AG04450 (cell line): Measurements from ENCODE around the gene BOD1L2. TPM values are rescaled to one million over a fixed set of nuclear protein-coding genes. Genes with fewer than 3 reads are reported as not detected.

ENCODE experiments used
- CTCF ChIA-PET: fragments of 300-600, 350-600 bp; formaldehyde crosslinking; extraction: SDS; loops from one replicate; lab custom pipeline; 2022; ENCODE audit warnings: antibody characterized with exemption, inconsistent platforms; lab: Charles Lee
- POLR2A ChIA-PET: fragments of 350-600 bp; formaldehyde crosslinking; extraction: SDS; loops from one replicate; lab custom pipeline; 2021; ENCODE audit warnings: antibody characterized with exemption, inconsistent platforms; lab: Yijun Ruan, JAX
- DNase-seq: peaks from one replicate; pipeline ENCODE4 v3.0.0-alpha.2; 2011; ENCODE audit warnings: low read depth, low spot score
- H3K27ac ChIP-seq: one replicate; pipeline ENCODE4 v1.5.1; 2012; ENCODE audit warnings: low read depth, low read length, control low read depth
- H3K27me3 ChIP-seq: one replicate; pipeline ENCODE4 v1.6.0; 2012; ENCODE audit warnings: low read length; ENCODE audit not compliant: control insufficient read depth, insufficient read depth
- H3K4me3 ChIP-seq: 2 replicates; pipeline ENCODE4 v1.5.1; 2011; ENCODE audit warnings: mild to moderate bottlenecking, low read depth, low read length, control low read depth
- H3K9me3 ChIP-seq: 2 replicates; pipeline ENCODE4 v1.5.1; 2012; ENCODE audit warnings: low read length; ENCODE audit not compliant: control insufficient read depth, insufficient read depth
- polyA plus RNA-seq: library from polyadenylated mRNA; depleted of rRNA; stranded (reverse); fragments of >200 nt; gene quantifications from 2 replicates; pipeline ENCODE4 v1.2.3, GENCODE V29; 2011
- TF ChIP-seq, protein P1 (sequence below): IDR thresholded peaks from 2 replicates; pipeline ENCODE4 v1.5.1; 2011; ENCODE audit warnings: low read depth, low read length, control low read depth, inconsistent platforms

The BOD1L2 gene
- polyA plus RNA-seq, 1 experiment = not detected

DNA sequence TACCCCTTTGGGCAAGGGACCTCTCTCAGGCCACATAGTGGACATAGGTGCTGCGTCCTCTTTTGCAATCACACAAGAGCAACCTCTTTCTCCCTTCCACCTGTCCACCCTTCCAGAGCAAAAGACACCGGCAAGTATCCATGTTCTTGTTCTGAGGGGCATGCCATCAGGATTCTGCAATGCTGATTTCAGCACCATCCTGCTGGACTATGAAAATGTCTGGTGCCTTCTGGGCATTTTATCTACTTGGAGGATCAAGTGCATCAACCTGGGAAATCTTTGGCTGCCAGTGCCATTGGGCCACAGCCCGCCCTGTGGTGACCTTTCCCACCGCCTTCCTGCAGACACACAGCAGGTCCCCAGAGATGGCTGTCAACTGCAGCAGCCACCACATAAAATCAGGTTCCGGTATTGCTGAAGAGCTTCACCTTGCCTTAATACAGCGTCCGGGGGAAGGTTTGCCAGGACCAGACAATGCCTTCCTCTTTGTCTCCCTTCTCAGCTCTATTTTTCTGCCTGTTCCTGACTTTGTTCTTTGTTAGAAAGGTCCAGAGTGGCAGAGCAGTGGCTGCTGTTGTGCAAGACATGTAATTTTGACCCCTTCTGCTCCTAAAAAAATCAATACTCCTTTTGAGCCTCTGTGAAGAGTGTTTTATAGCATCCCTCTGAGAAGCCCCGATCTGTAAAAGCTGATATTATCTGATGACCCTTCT, 18.5 kb upstream of the BOD1L2 start:
- H3K27me3 ChIP-seq = peaks cover 2% of the 10 kb centered on the region
- ChIA-PET CTCF (interaction anchor here (1.3 kb wide), 1 partner anchor 11 kb away, joined by 3 read pairs; no protein-coding TSS in a partner anchor), POLR2A (no interaction called here)
- TF ChIP-seq, protein P1, sequence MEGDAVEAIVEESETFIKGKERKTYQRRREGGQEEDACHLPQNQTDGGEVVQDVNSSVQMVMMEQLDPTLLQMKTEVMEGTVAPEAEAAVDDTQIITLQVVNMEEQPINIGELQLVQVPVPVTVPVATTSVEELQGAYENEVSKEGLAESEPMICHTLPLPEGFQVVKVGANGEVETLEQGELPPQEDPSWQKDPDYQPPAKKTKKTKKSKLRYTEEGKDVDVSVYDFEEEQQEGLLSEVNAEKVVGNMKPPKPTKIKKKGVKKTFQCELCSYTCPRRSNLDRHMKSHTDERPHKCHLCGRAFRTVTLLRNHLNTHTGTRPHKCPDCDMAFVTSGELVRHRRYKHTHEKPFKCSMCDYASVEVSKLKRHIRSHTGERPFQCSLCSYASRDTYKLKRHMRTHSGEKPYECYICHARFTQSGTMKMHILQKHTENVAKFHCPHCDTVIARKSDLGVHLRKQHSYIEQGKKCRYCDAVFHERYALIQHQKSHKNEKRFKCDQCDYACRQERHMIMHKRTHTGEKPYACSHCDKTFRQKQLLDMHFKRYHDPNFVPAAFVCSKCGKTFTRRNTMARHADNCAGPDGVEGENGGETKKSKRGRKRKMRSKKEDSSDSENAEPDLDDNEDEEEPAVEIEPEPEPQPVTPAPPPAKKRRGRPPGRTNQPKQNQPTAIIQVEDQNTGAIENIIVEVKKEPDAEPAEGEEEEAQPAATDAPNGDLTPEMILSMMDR = no peak
- no peaks in the 10 kb centered on the region for H3K9me3 ChIP-seq
- no peak overlapping the region for H3K27ac ChIP-seq
- no peak for DNase-seq
- H3K4me3 ChIP-seq = no peak overlapping the region

DNA sequence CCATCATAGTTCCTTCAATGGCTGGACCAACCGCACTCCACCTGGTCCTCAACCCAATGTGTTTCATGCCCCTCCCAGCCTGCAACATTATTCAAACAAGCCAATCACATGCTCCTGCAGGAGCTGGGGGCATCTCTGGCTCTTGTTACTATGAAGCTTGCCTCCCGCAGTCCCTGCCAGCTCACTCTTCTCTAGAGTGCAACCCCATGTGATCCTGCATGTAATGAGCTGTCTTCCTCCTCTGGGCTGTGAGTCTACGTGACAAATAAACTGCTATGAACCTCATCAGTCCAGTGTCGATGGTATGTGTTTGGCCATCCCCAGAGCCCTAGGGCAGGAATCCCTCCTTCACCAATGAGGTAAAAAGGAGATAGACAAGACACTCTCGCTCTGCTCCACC, 15.8 kb upstream of the BOD1L2 start:
- H3K9me3 ChIP-seq = no peaks in the 10 kb centered on the region
- no peak for DNase-seq
- ChIA-PET CTCF (no interaction called here), POLR2A (no interaction called here)
- no peak overlapping the region for H3K4me3 ChIP-seq
- H3K27me3 ChIP-seq = peaks cover 2% of the 10 kb centered on the region
- TF ChIP-seq, protein P1 = no peak
- no peak overlapping the region for H3K27ac ChIP-seq

DNA sequence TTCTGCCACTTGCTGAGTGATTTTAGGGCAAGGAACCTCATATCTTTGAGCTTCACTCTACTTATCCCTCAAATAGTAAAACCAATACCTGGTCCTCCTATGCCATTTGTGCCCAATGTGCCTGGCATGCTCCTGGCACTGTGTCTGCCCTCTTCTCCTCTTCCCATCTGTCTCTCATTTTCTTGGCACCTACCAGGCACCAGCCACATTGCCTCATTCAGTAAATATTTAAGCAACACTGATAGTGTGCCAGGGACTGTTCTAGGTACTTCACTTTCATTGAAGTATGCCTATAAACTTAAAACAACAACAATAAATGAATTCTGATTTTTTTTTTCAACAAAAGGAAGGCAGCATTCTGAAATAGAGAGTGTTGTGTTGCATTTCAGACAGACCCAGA, 15.1 kb upstream of the BOD1L2 start:
- Histone ChIP-seq H3K27ac (no peak overlapping the region), H3K4me3 (no peak overlapping the region), H3K9me3 (no peaks in the 10 kb centered on the region), H3K27me3 (peaks cover 2% of the 10 kb centered on the region)
- POLR2A ChIA-PET = no interaction called here
- CTCF ChIA-PET = no interaction called here
- DNase-seq = no peak
- TF ChIP-seq, protein P1 = no peak

DNA sequence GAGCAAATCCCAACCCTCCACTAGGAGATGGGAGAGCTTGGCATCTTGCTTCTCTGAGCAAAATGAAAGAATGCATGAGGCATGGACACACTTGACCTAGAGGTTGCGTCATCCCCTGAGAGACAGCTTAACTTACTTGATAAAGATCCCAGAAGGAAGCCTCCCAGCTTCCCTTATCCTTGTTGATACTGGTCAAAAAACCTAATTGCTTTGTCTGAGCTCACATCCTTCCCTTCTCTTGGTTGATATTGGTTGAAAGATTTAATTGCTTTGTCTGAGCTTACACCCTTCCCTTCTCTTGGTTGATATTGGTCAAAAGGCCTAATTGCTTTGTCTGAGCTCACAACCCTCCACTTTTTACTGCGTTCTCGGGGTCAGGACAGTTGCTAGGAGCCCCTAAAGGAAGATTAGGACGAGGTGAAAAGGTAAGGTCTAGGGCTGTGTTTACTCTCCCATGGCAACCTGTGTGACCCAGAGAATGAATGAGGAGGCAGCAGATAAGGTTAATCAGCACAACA, 12.2 kb upstream of the BOD1L2 start:
- peaks cover 2% of the 10 kb centered on the region for H3K27me3 ChIP-seq
- H3K27ac ChIP-seq = no peak overlapping the region
- no peaks in the 10 kb centered on the region for H3K9me3 ChIP-seq
- DNase-seq = no peak
- TF ChIP-seq, protein P1 = no peak
- ChIA-PET CTCF (no interaction called here), POLR2A (no interaction called here)
- H3K4me3 ChIP-seq = no peak overlapping the region

DNA sequence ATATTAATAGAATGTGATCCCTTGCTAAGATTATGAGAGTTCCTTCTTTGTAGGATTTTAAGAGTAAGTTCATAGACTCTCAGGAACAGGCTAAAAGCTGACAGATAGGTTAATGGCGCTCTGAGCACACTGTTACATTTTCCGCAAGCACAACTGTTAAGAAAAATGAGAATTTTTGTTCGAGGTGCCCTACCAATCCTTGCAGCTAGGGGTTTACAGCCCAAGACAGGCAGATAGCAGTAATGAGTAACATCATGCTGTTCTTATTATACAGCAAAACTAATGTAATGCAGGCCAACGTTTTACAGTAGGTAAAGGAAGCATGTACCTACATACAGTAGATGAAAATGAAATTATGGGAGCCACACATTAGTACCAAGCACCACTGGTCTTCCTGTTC, 11.2 kb upstream of the BOD1L2 start:
- CTCF ChIA-PET = no interaction called here

More for the DNA sequence above, 11.2 kb upstream of the BOD1L2 start:
- Histone ChIP-seq H3K27ac (no peak overlapping the region), H3K27me3 (peaks cover 2% of the 10 kb centered on the region), H3K9me3 (no peaks in the 10 kb centered on the region), H3K4me3 (no peak overlapping the region)
- TF ChIP-seq, protein P1 = peak; percentile 26; the same call in 1 of the 2 replicates
- POLR2A ChIA-PET = no interaction called here
- no peak for DNase-seq
